IPS DF 4.7 (cell line): ENCODE data around the gene IQCH.

Experiments
- DNase-seq: peaks from one replicate; pipeline ENCODE4 v3.0.0-alpha.2; 2013; ENCODE audit warnings: low spot score; ENCODE audit errors: extremely low read depth

IQCH gene

DNA sequence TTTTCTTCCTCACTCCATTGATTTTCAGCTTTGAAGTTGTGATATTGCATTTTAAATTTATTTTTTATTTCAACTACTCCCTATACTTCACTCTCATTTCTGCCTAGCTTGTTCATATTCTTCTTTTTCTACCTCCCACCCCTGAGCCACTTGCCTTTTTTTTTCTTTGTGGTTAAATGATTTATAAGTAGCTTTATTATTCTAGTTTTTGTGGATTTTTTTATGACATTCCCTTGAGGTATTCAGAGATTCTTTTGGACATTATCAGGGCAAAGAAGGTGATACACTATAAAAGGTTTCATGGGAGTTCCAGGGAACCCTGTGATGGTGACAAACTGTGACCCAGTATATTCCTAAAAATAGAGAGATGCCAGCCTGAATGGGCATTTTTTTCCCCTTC lies 269.6 kb downstream of the IQCH start:
- no peak for DNase-seq

DNA sequence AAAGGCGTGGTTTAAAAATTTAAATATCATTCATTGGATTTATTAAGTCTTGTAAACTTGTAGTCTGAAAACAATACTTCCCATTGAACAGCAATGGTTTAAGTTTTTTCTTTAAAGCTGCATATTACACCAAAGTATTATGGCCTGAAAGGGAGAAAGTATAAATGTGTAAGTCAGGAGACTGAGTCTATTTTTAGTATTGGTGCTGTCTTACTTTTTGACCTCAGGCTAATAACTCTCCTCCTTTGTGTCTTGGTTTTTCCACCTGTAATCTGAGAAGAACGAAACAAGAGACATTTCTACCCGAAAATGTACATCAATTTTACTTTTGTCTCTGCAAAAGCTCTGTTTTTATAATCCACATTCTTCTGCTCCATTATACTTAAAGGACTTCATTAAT lies 273.9 kb downstream of the IQCH start:
- no peak for DNase-seq

DNA sequence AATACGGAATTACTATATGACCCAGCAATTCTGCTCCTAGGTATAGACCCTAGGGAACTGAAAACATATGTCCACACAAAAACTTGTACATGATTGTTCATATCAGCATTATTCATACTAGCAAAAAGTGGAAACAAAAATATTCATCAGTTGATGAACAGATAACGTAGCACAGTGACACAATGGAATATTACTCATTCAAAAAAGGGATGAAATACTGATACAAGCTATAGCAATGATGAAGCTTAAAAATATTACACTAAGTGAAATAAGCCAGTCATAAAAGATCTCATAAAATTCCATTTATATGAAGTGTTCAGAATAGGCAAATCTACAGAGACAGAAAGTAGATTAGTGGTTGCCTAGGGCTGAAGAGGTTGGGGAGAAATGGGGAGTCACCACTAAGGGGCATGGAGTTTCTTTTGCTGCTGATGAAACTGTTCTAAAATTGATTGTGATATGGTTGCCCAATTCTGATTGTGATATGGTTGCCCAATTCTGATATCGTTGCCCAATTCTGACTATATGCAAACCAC lies 276.9 kb downstream of the IQCH start:
- no peak for DNase-seq

DNA sequence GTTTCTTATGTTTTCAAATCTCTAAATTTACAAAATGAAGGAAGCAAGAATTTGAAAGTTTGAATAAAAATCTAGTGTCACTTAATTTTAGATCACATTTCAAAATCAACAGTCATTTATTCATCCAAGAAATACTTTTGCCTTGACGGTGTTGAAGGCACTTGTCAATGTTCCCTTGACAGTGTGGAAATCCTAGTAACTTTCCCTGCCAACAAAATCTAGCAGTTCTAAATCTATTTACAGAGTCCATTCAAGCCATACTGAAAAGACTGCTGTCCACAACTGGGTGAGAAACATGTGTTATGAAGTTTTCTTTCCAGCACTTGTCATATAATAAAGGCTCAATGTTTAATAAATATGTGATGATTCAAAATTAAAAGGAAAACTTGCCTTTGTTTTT lies 279.3 kb downstream of the IQCH start:
- DNase-seq: no peak

DNA sequence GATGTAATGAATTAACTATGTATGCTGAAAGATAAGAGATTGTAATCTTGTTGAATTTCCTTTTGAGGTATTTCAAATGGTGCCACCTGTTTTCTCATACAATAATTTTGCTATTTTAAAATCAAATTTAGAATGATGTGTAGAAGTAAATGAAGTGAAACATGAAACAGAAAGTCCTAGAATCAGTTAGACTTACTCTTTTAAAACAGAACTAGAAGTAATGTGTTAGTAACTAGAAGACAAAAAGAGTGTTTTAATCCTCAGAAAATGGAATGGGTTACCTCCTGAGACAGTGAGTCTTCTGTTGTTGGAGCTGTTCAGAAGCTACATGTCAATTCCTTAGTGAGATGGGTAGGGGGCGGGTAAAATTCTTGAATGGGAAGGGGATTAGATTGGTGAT lies 279.8 kb downstream of the IQCH start:
- no peak for DNase-seq

DNA sequence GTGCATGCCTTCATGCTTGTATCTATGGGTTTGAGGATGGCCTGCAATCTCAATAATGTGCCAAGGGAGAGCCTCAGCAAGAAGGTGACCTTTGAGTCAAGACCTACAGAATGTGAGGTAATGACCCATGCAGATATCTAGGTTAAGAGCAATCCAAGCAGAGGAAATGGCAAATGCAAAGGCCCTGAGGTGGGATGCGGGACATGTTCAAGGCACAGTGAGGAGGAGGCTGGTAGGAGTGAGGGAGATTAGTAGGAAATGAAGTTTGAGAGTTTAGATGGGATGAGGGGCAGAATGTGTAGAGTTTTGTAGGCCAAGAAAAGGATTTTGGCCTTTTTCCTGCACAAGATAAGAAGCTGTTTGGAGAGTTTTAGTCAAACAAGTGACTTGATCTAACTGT lies 283.2 kb downstream of the IQCH start:
- DNase-seq: no peak

DNA sequence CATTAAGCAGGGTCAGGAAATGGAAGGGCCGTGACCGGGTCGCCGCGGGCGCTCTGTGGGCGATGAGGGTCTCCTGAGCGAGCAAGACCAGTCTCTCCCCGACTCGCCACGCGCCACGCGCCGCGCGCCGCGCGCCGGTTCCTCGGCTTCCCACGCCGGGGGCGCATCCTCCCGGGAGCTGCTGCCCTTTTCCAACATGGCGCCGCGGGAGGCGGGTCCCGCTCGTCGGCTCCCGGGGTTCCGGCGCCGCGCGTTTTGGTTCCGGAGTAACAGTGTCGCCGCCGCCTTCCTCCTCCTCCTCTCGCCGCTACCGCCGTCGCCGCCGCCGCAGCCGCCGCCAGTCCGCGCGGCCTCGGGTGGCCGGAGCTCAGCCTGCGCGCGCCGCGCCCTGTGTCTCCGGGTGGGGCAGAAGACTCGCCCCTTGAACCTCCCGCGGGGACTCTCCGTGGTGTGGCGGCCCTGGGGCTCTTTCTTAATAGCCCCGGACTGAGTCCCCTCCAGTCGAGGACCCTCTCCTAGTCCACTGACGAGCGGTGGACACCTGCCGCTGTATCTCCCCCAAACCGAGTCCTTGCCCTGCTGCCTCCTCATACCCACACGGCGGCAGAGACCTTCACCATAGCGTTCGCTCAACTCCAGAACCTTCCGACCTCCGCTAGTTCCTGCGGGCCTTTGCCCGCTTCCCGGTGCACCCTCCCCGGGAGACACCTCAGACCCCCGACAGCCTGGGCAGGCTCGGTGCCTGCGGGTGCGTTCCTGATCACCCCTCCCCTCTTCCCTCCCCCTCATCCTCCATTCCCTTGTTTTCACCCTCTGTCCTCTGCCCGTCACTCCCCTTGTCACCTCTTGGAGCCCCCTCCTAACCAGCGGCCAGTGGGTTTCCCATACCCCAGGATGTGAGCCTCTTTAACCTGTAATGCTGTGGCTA lies 288.1 kb downstream of the IQCH start, which contains the start of gene MAP2K5:
Gene MAP2K5 (plus strand): TSS at position 284 of the 928 bp plus-strand sequence. CDS start 633 bp downstream, at position 917.
- DNase-seq: no peak

DNA sequence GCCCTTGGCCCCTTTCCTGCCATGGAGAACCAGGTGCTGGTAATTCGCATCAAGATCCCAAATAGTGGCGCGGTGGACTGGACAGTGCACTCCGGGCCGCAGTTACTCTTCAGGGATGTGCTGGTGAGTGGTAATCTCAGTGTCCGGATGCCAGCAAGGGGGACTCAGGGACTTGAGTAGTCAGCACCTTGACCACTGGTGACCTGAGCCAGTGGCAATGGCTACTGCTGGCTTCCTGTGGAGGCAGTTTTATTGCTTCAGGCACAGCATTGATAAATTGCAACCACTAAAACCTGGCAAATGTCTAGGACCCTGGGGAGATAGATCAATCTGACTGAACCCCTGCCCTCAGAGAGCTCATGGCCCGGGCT lies 288.7 kb downstream of the IQCH start:
- no peak for DNase-seq

DNA sequence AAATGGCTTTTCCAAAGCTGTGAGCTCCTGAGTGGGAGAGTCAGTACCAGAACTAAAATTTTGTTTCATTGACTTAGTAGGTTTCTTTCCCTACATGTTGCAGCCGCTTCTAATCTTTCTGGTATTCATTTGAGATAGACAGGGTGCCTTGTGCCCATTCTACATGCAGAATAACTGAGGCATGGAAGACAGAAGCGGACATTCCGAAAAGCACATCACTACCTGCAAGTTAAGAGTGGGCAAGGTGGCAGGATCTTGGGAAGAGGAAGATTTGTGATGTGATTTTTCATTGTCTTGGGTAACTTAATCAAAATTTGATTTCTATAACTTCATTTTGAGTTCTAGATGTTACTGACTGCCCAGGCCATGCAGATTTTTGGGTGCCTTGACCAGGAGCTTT lies 289.9 kb downstream of the IQCH start:
- DNase-seq: no peak

DNA sequence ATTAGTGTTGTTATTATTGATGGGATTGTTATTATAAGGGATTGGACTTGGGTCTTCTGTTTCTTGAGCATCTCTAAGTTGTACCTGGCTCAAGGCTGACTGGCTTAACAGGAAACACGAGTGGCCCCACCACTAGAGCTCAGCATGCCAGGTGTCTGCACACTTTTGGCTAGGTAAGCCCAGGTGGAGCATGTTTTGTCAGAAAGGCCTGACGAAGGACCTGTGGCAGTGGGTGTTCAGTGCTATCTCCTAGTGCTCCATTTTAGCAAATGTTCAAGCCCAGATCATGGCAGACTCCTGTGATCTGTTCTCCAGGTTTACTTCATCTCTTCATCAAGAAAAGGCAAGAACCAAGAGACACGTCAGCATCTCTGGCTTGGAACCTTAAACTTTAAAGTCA lies 291.3 kb downstream of the IQCH start:
- no peak for DNase-seq

DNA sequence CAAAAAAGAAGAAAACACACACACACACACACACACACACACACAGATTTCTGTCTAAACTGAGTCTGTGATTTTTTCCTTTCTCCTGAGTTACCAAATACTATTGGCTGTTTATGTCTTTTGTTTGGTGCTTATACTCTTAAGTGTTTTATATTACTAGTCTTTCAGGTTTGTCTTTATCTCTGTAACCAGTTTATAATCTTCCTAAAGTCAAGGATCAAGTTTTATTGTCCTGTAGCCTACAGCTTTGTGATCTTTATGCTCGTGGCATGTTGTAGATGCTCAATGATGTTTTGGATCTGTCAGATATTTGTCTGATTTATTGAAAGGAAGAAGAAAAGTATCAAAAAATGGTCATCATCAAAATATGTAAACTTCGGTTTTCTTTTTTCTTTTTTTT lies 292.5 kb downstream of the IQCH start:
- DNase-seq: no peak

DNA sequence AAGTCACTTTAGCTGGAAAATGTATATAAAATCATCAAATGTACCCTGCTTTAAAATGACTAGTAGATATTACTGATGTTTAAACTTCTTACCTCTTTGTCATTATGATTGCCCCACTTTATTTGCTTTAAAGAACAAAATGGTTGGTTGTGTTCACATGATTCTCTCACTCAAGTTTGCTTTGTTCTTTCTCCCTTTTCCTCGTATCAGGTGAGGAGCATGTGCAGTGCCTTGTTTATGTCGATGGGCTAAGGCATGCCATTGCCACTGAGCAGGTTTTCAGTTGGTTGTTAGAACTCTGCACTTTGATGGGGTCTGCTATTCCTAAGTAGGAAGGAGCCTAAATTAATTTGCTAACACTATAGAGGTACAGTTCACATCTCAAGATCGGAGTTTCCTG lies 293.2 kb downstream of the IQCH start:
- DNase-seq: no peak

DNA sequence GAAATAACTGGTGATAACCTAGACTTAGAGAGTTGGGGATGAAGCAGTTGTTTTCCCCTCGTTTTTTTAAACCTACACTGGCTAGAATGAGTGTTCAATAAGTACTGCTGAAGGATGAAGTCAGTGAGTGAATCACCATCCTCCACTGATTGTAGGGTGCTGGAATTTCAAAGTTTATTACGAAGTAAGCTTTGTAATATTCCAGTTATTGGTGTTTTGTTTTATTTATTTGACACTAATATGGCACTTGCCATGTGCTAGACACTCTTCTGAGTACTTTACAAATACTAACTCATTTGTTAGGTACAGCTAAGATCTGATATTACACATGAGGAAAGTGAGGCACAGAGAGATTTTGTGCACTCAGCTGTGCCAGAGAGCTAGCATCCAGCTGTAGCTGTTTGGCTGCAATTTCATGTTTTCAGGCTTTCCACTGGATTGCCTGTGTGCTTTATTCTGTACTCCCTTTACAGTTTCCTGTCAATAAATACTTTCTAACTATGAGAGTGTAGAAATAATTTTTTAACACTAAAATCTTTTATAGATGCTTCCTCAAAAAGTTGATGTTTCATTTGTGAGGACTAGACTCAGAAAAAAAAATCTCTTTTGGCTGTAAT lies 293.8 kb downstream of the IQCH start:
- DNase-seq: no peak

DNA sequence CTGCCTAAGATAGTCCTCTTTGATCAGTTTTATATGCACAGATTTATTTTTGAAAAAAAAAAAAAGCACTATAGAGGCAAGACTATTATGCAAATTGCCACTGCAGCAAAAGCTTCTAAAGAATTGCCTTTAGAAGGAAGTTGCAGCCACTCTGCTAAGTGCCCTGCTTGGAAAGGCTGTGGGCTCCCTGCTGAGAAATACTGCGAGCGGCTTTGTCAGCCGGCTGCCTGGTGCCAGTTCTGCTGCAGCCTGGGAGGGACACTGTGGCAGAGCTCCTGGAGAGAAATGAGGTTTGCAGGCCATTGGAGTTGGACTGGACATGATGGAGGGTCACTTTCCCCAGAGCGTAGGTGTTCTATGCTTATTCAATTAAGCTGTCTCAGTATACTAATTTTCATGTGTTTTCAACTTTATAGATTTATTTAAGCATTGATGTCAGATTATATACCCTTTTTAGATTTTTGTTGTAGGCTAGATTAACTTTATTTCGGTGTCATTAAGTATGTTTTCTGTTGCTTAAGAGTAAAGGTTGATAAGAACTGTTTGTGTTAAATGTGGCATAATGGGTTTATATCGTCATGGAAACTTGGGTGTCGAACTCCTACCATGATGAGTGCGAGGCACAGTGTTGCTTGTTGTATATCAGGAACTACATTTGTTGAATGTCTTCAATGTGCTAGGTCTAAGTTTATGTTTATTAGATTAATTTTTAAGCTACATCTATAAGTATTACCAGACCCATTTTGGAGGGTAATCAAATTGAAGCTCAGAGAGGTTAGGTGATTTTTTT lies 294.5 kb downstream of the IQCH start:
- DNase-seq: peak; percentile 53

DNA sequence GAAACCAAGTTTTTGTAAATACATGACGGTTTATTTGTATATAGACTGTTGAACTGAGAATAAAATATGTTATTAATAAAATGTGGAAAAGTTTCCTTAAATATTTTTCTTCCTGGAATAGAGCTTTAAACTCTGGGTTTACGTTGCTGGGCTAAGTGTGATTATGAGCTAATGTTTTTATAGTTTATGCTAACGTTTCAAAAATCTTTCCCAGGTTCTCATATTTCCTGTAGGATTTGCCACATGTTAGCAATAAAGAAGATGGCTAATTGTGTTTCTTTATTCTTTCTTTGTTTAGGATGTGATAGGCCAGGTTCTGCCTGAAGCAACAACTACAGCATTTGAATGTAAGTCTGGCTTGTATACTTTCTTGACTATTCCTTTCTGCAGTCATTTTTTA lies 295.1 kb downstream of the IQCH start:
- DNase-seq: no peak

DNA sequence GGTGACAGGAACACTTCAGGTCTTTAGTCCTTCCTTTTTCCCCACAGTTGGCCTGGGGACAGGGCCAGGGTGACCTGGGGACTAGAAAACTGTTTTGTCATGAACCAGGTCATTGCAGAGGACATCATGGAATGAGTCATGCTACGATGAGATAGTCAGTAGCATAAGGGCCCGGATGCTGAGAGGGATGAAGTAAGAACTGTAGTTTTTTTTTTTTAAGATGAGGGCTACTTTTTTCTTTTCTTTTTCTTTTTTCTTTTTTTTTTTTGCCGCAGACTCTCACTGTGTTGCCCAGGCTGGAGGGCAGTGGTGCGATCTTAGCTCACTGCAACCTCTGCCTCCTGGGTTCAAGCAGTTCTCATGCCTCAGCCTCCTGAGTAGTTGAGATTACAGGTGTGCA lies 295.9 kb downstream of the IQCH start:
- no peak for DNase-seq

DNA sequence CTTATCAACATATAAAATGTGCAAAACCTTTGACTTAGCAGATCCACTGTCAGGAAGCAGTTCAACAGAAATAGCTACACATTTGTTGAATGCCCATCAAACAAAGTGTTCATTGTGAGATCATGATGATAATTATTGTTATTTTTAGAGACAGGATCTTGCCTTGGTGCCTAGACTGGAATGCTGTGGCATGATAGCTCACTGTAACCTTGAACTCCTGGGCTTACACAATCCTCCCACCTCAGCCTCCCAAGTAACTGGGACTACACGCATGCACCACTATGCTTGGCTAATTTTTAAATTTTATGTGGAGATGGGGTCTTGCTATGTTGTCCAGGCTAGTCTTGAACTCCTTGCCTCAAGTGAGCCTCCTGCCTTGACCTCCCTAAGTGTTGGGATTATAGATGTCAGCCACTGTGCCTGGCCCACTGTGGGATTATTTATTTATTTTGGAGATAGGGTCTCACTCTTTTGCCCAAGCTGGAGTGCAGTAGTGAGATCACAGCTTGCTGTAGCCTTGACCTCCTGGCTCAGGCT lies 296.7 kb downstream of the IQCH start:
- DNase-seq: no peak
